ENCODE measurements around the gene TNS2.

TNS2 gene

DNA sequence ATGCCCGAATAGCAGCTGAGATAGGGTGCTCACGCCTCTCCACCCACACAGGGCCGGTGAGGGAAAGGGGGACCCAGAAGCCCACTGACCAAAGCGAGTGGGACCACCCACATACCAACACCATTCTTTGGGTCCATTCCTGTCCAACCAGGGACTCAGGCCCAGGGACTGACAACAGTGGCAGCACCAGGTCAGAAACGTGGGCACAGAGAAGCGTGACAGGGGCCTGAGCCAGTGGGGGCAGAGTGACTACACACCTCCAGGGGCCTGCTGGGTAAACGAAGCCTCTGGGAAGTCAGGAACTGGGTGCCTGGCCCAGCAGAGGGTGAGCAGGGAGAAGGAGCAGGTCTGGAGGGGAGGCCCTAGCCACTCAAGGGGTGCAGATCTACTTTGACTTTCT lies 15.6 kb downstream of the TNS2 start:
- DNase-seq = no peak
- Mint-ChIP-seq H3K4me1 (peaks cover 5% of the 10 kb centered on the region), H3K27me3 (peaks cover 8% of the 10 kb centered on the region), H3K9me3 (no peaks in the 10 kb centered on the region), H3K36me3 (peaks cover 21% of the 10 kb centered on the region), H3K4me3 (no peak overlapping the region), H3K27ac (no peak overlapping the region)
- CTCF ChIA-PET = interaction anchor here (0.8 to 12.1 kb wide), 31 partner anchors 8 to 447 kb away, joined by 3 to 250 read pairs (median 5); partner anchors contain the start of genes IGFBP6, ITGB7, SOAT2 and SPRYD3

- H3K27ac Mint-ChIP-seq = no peak overlapping the region
- H3K4me3 Mint-ChIP-seq = no peak overlapping the region
- H3K27me3 Mint-ChIP-seq = peaks cover 3% of the 10 kb centered on the region
- peak; percentile 78 for DNase-seq
- H3K36me3 Mint-ChIP-seq = peaks cover 27% of the 10 kb centered on the region
- CTCF ChIA-PET = interaction anchor here (0.7 to 12.1 kb wide), 39 partner anchors 8 to 447 kb away, joined by 3 to 250 read pairs (median 4); partner anchors contain the start of genes IGFBP6, ITGB7, SOAT2 and SPRYD3
- H3K4me1 Mint-ChIP-seq = peaks cover 5% of the 10 kb centered on the region
- no peaks in the 10 kb centered on the region for H3K9me3 Mint-ChIP-seq
Measured at GRCh38 chr12:53065975-53066931, 16.4 kb downstream of the TNS2 start.

GRCh38 chr12:53067074-53067992 lies 17.5 kb downstream of the TNS2 start:
- Mint-ChIP-seq H3K9me3 (no peaks in the 10 kb centered on the region), H3K27me3 (no peaks in the 10 kb centered on the region), H3K27ac (no peak overlapping the region), H3K4me1 (peaks cover 5% of the 10 kb centered on the region), H3K4me3 (no peak overlapping the region), H3K36me3 (peaks cover 34% of the 10 kb centered on the region)
- no peak for DNase-seq
- CTCF ChIA-PET = interaction anchor here (0.8 to 12.1 kb wide), 14 partner anchors 9 to 278 kb away, joined by 3 to 250 read pairs (median 6); partner anchors contain the start of genes IGFBP6, SOAT2 and SPRYD3

GRCh38 chr12:53067993-53068770 lies 18.3 kb downstream of the TNS2 start:
- H3K4me3 Mint-ChIP-seq = no peak overlapping the region
- H3K27me3 Mint-ChIP-seq = no peaks in the 10 kb centered on the region
- no peak for DNase-seq
- peaks cover 40% of the 10 kb centered on the region for H3K36me3 Mint-ChIP-seq
- H3K9me3 Mint-ChIP-seq = no peaks in the 10 kb centered on the region
- H3K27ac Mint-ChIP-seq = peak overlapping the region; percentile 45
- peaks cover 10% of the 10 kb centered on the region for H3K4me1 Mint-ChIP-seq
- CTCF ChIA-PET = interaction anchor here (1.1 to 12.1 kb wide), 6 partner anchors 8 to 32 kb away, joined by 3 to 250 read pairs (median 24); partner anchors contain the start of genes IGFBP6, SOAT2 and SPRYD3

DNA sequence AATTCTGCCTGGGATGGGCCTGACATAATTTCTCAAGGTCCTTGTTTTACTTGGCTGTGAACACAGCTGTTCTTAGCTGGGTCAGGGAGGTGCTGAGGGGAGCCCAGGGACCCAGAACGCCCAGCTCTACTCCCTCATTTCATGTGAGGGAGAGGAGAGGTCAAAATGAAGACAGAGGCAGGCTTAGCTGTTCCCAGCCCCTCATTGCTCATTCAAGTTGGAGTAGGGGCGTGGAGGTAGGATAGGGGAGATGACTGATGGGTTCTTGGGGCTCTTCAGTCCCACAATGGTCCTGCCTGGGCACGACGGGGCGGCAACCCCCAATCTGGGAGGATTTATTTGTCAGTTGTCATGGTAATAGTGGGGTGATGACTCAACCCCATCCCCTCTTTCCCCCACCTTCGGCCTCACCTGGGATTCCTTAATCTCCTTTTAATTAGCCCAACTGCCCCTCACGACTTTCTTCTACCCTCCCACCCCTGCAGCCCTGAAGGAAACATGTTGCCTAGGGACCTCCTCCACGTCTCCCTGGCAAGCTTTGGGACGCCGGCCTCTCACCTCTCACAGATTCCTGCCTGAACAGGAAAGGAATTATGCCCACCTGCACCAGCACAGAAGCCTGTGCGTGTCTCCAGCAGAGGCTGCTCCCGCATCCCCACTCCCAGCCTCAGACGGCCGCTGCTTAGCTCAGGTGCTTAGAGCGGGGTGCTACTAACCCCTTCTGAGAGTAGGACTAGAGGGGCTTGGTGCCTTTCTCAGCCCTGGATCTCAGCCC lies 19.1 kb downstream of the TNS2 start:
- DNase-seq = no peak
- no peak overlapping the region for H3K27ac Mint-ChIP-seq
- H3K4me3 Mint-ChIP-seq = no peak overlapping the region
- peaks cover 45% of the 10 kb centered on the region for H3K36me3 Mint-ChIP-seq
- no peaks in the 10 kb centered on the region for H3K9me3 Mint-ChIP-seq
- peaks cover 10% of the 10 kb centered on the region for H3K4me1 Mint-ChIP-seq
- CTCF ChIA-PET = interaction anchor here (1.1 to 12.1 kb wide), 4 partner anchors 11 to 31 kb away, joined by 3 to 250 read pairs (median 25); partner anchors contain the start of genes IGFBP6, SOAT2 and SPRYD3
- no peaks in the 10 kb centered on the region for H3K27me3 Mint-ChIP-seq

- no peaks in the 10 kb centered on the region for H3K9me3 Mint-ChIP-seq
- H3K27ac Mint-ChIP-seq = no peak overlapping the region
- peaks cover 46% of the 10 kb centered on the region for H3K36me3 Mint-ChIP-seq
- no peak overlapping the region for H3K4me3 Mint-ChIP-seq
- DNase-seq = no peak
- peaks cover 10% of the 10 kb centered on the region for H3K4me1 Mint-ChIP-seq
- no peaks in the 10 kb centered on the region for H3K27me3 Mint-ChIP-seq
- CTCF ChIA-PET = interaction anchor here (12.1 kb wide), 1 partner anchor 30 kb away, joined by 250 read pairs; the partner anchor contains the start of genes IGFBP6 and SOAT2
Measured at GRCh38 chr12:53069621-53070410, 20.0 kb downstream of the TNS2 start.

DNA sequence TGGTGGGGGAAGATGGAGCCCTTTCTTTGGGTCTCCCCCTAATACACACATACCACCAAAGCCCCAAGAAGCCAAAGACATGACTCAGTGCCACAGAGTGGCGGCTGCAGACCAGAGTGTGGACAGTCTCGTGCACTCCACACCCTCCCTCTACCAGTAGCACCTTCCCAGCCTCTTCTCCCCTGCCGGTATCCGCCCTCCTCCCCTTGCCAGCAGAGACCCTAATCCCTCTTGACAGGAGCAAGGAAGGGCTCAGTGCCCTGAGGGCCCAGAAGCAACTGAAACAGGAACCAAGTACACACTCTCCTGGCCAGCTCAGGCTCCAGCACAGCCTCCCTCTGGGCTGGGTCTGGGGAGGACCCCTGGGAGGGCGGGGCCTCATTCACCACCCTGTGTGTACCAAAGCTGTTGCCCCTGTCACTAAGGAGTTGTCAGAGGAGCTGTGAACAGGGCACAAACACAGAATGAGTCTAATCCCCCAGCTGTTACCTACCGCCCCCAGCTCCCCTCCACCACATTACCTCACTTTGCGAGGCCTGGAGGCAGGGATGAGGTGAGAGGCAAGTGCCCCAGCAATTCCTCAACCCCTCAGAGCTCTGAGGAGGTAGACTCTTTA lies 21.1 kb downstream of the TNS2 start:
- H3K4me1 Mint-ChIP-seq = peaks cover 8% of the 10 kb centered on the region
- H3K27me3 Mint-ChIP-seq = no peaks in the 10 kb centered on the region
- CTCF ChIA-PET = interaction anchor here (12.1 kb wide), 1 partner anchor 29 kb away, joined by 250 read pairs; the partner anchor contains the start of genes IGFBP6 and SOAT2
- H3K36me3 Mint-ChIP-seq = peaks cover 46% of the 10 kb centered on the region
- H3K9me3 Mint-ChIP-seq = no peaks in the 10 kb centered on the region
- no peak for DNase-seq
- no peak overlapping the region for H3K27ac Mint-ChIP-seq
- H3K4me3 Mint-ChIP-seq = no peak overlapping the region

- Mint-ChIP-seq H3K36me3 (peaks cover 41% of the 10 kb centered on the region), H3K4me3 (no peak overlapping the region), H3K9me3 (no peaks in the 10 kb centered on the region), H3K4me1 (peaks cover 5% of the 10 kb centered on the region), H3K27ac (no peak overlapping the region), H3K27me3 (no peaks in the 10 kb centered on the region)
- CTCF ChIA-PET = interaction anchor here (0.7 to 12.1 kb wide), 3 partner anchors 22 to 405 kb away, joined by 3 to 250 read pairs (median 4); partner anchors contain the start of genes IGFBP6 and SOAT2
- DNase-seq = no peak
Measured at GRCh38 chr12:53071591-53072551, 22.0 kb downstream of the TNS2 start.

DNA sequence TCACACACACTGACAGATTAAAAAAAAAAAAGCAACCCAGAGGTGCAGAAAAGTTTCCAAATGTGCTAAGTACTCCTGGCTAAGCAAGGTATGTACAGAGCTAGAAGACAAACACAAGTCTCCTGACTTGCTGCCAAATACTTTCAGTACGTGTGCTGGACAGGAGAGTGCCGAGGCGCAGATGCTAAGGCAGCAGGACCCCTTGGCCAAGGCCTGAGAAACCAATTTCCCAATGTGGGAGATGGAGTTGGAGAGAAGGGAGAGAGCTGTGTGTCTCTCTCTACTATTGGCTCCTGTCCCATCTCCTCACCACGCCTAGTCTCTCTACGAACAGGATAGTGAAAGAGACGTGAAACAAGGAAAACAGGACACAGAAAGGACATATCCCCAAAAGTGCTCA lies 24.0 kb downstream of the TNS2 start:
- no peak overlapping the region for H3K27ac Mint-ChIP-seq
- CTCF ChIA-PET = interaction anchor here (1.0 to 12.1 kb wide), 3 partner anchors 8 to 26 kb away, joined by 3 to 250 read pairs (median 4); partner anchors contain the start of genes IGFBP6 and SOAT2
- H3K27me3 Mint-ChIP-seq = no peaks in the 10 kb centered on the region
- H3K36me3 Mint-ChIP-seq = peaks cover 39% of the 10 kb centered on the region
- peaks cover 20% of the 10 kb centered on the region for H3K4me1 Mint-ChIP-seq
- no peaks in the 10 kb centered on the region for H3K9me3 Mint-ChIP-seq
- H3K4me3 Mint-ChIP-seq = no peak overlapping the region
- no peak for DNase-seq

DNA sequence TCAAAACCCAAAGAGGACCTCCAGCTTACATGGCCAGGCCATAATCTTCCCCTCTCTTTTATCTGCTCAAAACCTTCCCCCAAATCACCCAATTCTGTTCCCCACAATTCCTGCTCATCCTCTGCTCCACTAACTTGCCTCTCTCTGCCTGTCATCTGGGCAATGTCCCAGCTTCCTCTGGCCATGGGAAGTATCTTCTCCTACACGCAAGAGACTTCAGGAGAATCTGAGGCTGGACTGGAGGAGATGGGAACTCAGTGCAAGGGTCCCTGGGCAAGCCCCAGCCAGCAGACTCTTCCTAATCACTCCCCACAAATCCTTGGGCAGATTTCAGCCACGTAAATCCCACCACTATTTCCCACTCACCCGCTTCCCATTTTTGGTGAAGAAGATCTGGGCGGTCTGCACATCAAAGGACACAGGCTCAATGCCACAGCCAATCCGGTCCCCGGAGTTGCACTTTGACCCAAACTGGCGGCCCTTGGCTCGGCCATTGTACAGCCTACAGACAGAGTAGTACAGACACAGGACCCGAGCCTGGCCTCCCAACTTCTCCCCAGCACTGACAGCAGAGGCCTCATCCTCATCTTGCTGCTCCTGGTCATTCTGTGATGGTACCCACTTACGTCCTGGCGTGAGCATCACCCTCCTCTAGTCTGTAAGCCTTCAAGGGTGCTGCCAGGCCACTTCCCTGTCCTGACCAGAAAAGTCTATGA lies 24.6 kb downstream of the TNS2 start:
- H3K4me1 Mint-ChIP-seq = peaks cover 23% of the 10 kb centered on the region
- H3K9me3 Mint-ChIP-seq = no peaks in the 10 kb centered on the region
- H3K4me3 Mint-ChIP-seq = no peak overlapping the region
- no peak for DNase-seq
- CTCF ChIA-PET = interaction anchor here (1.0 to 12.1 kb wide), 5 partner anchors 8 to 25 kb away, joined by 3 to 250 read pairs (median 4); partner anchors contain the start of genes IGFBP6 and SOAT2
- H3K27ac Mint-ChIP-seq = no peak overlapping the region
- H3K36me3 Mint-ChIP-seq = peaks cover 39% of the 10 kb centered on the region
- H3K27me3 Mint-ChIP-seq = no peaks in the 10 kb centered on the region
